ENCODE results near the gene TBL1XR1. TPM values are rescaled to one million over a fixed set of nuclear protein-coding genes. Genes with fewer than 3 reads are reported as not detected.

The TBL1XR1 gene
- total RNA-seq, 1 experiment from 2014 or later, result 175 TPM

DNA sequence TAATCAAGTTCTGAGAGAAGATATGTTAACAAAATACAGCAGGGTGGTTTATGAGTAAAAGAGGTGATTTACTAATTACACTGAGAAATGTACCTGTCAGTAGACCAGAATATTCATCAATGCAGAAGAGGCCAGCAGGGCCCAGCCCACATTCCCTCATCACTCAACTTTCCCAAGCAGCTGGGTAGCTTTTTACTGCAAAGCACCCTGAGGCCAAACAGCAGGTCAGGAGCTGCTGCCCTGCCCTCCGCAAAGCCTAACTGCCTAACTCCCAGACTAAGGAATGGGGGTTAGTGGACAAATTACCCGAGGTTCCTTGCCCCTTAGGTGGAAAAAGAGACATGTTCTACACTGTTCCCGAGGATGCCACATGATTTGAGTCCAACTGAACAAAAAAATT is 108.2 kb downstream of the TBL1XR1 start:
- Histone ChIP-seq H3K27ac (ENCODE audit: insufficient read length, low read depth, low read length) (no peak overlapping the region), H2BK120ac (ENCODE audit: low read depth, low read length, poor library complexity, severe bottlenecking) (no peak overlapping the region), H3K4me2 (ENCODE audit: insufficient read depth, insufficient read length, low read length) (no peak overlapping the region), H3K4ac (ENCODE audit: low read depth, low read length) (no peak overlapping the region), H3K18ac (ENCODE audit: insufficient read length, low read depth, low read length) (no peak overlapping the region), H3T11ph (ENCODE audit: low read length) (no peak overlapping the region), H2BK15ac (ENCODE audit: low read depth, low read length) (no peak overlapping the region), H4K8ac (replicated peaks; ENCODE audit: insufficient read length, low read depth, low read length) (no peak overlapping the region), H2AFZ (ENCODE audit: low read length) (no peak overlapping the region), H2BK5ac (ENCODE audit: insufficient read length, low read length) (no peak overlapping the region), H3K23me2 (ENCODE audit: insufficient read length, low read depth, low read length, poor library complexity, severe bottlenecking) (no peaks in the 10 kb centered on the region), H3K79me1 (ENCODE audit: insufficient read depth, low read depth, low read length, poor library complexity, severe bottlenecking) (peaks cover 2% of the 10 kb centered on the region), H2AK5ac (ENCODE audit: insufficient read length, low read length) (no peak overlapping the region), H4K91ac (ENCODE audit: insufficient read length, low read depth, low read length) (no peak overlapping the region), H3K79me2 (ENCODE audit: insufficient read depth, low read length) (peaks cover 39% of the 10 kb centered on the region; the same call in 1 of the 2 replicates), H3K9me3 (ENCODE audit: control insufficient read depth, low read depth, low read length) (no peaks in the 10 kb centered on the region), H3K14ac (ENCODE audit: insufficient read depth, low read length) (no peak overlapping the region), H4K20me1 (ENCODE audit: control insufficient read depth, insufficient read depth, insufficient read length) (no peaks in the 10 kb centered on the region), H3K23ac (ENCODE audit: insufficient read length, low read depth, low read length) (no peak overlapping the region), H2BK12ac (ENCODE audit: insufficient read length, low read depth, low read length) (no peak overlapping the region), H3K56ac (ENCODE audit: insufficient read length, low read depth, low read length) (no peak overlapping the region), H3K4me1 (ENCODE audit: insufficient read depth, low read length) (peaks cover 3% of the 10 kb centered on the region; the same call in 1 of the 2 replicates), H4K5ac (ENCODE audit: insufficient read length, low read depth, low read length) (no peak overlapping the region), H3K27me3 (ENCODE audit: insufficient read depth, low read length) (no peaks in the 10 kb centered on the region), H3K9ac (ENCODE audit: extremely low read depth, insufficient read length, low read length) (no peak overlapping the region), H2BK20ac (ENCODE audit: low read depth, low read length, poor library complexity, severe bottlenecking) (no peak overlapping the region)
- peaks cover 14 to 19% of the 10 kb centered on the region in 2 experiments for H3K9me3 Mint-ChIP-seq
- WGBS (ENCODE audit: extremely low coverage, insufficient read length, low lambda C conversion rate), result no CpG with 5 or more reads among the region's 3 CpGs
- no peak overlapping the region for H3K4me3 Mint-ChIP-seq
- H3K27me3 Mint-ChIP-seq (ENCODE audit: low read depth), result no peaks in the 10 kb centered on the region
- peak overlapping the region; percentile 32 to 85 (median 74); a peak in 4 of 7 replicates for H3K27ac Mint-ChIP-seq
- TF ChIP-seq, protein P1, sequence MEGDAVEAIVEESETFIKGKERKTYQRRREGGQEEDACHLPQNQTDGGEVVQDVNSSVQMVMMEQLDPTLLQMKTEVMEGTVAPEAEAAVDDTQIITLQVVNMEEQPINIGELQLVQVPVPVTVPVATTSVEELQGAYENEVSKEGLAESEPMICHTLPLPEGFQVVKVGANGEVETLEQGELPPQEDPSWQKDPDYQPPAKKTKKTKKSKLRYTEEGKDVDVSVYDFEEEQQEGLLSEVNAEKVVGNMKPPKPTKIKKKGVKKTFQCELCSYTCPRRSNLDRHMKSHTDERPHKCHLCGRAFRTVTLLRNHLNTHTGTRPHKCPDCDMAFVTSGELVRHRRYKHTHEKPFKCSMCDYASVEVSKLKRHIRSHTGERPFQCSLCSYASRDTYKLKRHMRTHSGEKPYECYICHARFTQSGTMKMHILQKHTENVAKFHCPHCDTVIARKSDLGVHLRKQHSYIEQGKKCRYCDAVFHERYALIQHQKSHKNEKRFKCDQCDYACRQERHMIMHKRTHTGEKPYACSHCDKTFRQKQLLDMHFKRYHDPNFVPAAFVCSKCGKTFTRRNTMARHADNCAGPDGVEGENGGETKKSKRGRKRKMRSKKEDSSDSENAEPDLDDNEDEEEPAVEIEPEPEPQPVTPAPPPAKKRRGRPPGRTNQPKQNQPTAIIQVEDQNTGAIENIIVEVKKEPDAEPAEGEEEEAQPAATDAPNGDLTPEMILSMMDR (conservative IDR thresholded peaks at IDR 0.05), result no peak
- peak; percentile 58 for DNase-seq
- peaks cover 26 to 39% of the 10 kb centered on the region in 2 experiments for H3K4me1 Mint-ChIP-seq
- H3K36me3 Mint-ChIP-seq (ENCODE audit: insufficient read depth in 1 of 3, low read depth in 3 of 3), result peaks cover 21 to 30% (median 27%) of the 10 kb centered on the region in 3 experiments

All from H9 (cell line).